OCI-LY1 (cell line): ENCODE results near the gene FYN.
"Not testable (repeated sequence)": the region's sequence is repeated elsewhere in the genome, so short reads cannot be mapped to it uniquely, and the experiment has no call there.

Experiments
- H2AFZ ChIP-seq: fragments of 200-600 bp; sonication (generic), shearing (Covaris generic); 2 replicates; pipeline ENCODE4 v1.6.0; 2014; ENCODE audit warnings: antibody characterized with exemption, mild to moderate bottlenecking, low read length
- H3F3A ChIP-seq: fragments of 200-600 bp; sonication (generic), shearing (Covaris generic); 2 replicates; pipeline ENCODE4 v1.6.0; 2014; ENCODE audit warnings: mild to moderate bottlenecking, antibody characterized with exemption, low read length, moderate library complexity; ENCODE audit not compliant: insufficient read depth
- H3K27ac ChIP-seq: fragments of 200-600 bp; sonication (generic); 2 replicates; pipeline ENCODE4 v1.5.1; 2014; ENCODE audit warnings: low read length, mixed run types, mild to moderate bottlenecking, low read depth; ENCODE audit not compliant: poor library complexity, severe bottlenecking
- H3K27me3 ChIP-seq: fragments of 200-600 bp; sonication (generic); 2 replicates; pipeline ENCODE4 v1.6.0; 2014; ENCODE audit warnings: antibody characterized with exemption, mild to moderate bottlenecking, low read length, moderate library complexity; ENCODE audit not compliant: insufficient read depth
- H3K36me3 ChIP-seq: fragments of 200-600 bp; sonication (generic); 2 replicates; pipeline ENCODE4 v1.6.1; 2014; ENCODE audit warnings: mild to moderate bottlenecking, antibody characterized with exemption, low read length, moderate library complexity, mixed read lengths; ENCODE audit not compliant: insufficient read depth
- H3K4me1 ChIP-seq: fragments of 200-600 bp; sonication (generic); 2 replicates; pipeline ENCODE4 v1.5.1; 2014; ENCODE audit warnings: mild to moderate bottlenecking, low read length, moderate library complexity; ENCODE audit not compliant: insufficient read depth, severe bottlenecking
- H3K4me2 ChIP-seq: fragments of 200-600 bp; sonication (generic), shearing (Covaris generic); 2 replicates; pipeline ENCODE4 v1.6.1; 2014; ENCODE audit warnings: low read length
- H3K4me3 ChIP-seq: fragments of 200-600 bp; sonication (generic); 2 replicates; pipeline ENCODE4 v1.5.1; 2014; ENCODE audit warnings: low read length, low read depth, mild to moderate bottlenecking, mixed read lengths; ENCODE audit not compliant: poor library complexity, severe bottlenecking
- H3K79me2 ChIP-seq: fragments of 200-600 bp; shearing (Covaris generic); 2 replicates; pipeline ENCODE4 v1.6.1; 2016; ENCODE audit warnings: mixed run types, low read length, mixed read lengths; ENCODE audit not compliant: insufficient read depth
- H3K9ac ChIP-seq: fragments of 200-600 bp; sonication (generic), shearing (Covaris generic); 2 replicates; pipeline ENCODE4 v1.6.1; 2014; ENCODE audit warnings: mild to moderate bottlenecking, low read length, mixed read lengths
- H3K9me2 ChIP-seq: fragments of 200-600 bp; sonication (generic), shearing (Covaris generic); 2 replicates; pipeline ENCODE4 v1.6.1; 2014; ENCODE audit warnings: low read depth, mild to moderate bottlenecking, low read length, mixed read lengths
- H3K9me3 ChIP-seq: fragments of 200-600 bp; shearing (Covaris generic); 2 replicates; pipeline ENCODE4 v1.6.1; 2014; ENCODE audit warnings: low read length, mixed read lengths
- H4K20me1 ChIP-seq: fragments of 200-600 bp; sonication (generic), shearing (Covaris generic); 2 replicates; pipeline ENCODE4 v1.6.0; 2016; ENCODE audit warnings: mild to moderate bottlenecking, low read length; ENCODE audit not compliant: insufficient read depth
- EZH2 ChIP-seq: fragments of 200-600 bp; sonication (generic), shearing (Covaris generic); IDR thresholded peaks from 2 replicates; pipeline ENCODE4 v1.8.0; 2017; ENCODE audit warnings: borderline replicate concordance, mixed run types, mild to moderate bottlenecking, antibody characterized with exemption, low read length, moderate library complexity, mixed read lengths
- TF ChIP-seq, protein P1 (sequence below): fragments of 200-600 bp; sonication (generic), shearing (Covaris generic); IDR thresholded peaks from 2 replicates; pipeline ENCODE4 v1.5.1; 2017; ENCODE audit warnings: mild to moderate bottlenecking, antibody characterized with exemption, low read length, moderate library complexity, mixed read lengths

FYN gene

DNA sequence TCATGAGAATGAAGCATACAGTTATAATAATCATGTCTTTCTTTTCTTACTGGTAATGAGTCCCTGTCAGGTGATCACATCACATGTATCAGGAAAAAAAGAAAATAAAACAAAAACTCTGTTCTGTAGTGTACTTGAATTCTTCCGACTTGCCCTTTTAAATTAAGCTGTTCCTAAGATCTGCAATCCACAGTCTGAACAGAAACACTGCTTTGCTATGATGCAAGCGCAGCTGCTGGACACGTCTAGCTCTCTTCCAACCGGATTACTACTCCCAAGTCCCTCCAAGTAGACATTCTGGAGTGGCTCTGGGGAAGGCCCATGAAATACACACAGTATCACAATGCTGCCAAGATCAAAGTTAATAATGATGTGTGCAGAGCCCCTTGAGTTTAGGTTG, 83.7 kb downstream of the FYN start:
- H3K9me3 ChIP-seq, result no peaks in the 10 kb centered on the region
- no peaks in the 10 kb centered on the region for H3K79me2 ChIP-seq
- H4K20me1 ChIP-seq, result no peaks in the 10 kb centered on the region
- H3K27me3 ChIP-seq, result no peaks in the 10 kb centered on the region
- H3K9me2 ChIP-seq, result no peaks in the 10 kb centered on the region
- no peak overlapping the region for H3K4me3 ChIP-seq
- no peak overlapping the region for H3K9ac ChIP-seq
- H3K36me3 ChIP-seq, result no peaks in the 10 kb centered on the region
- H3K4me1 ChIP-seq, result no peaks in the 10 kb centered on the region
- H2AFZ ChIP-seq, result no peak overlapping the region
- no peak overlapping the region for H3K4me2 ChIP-seq
- TF ChIP-seq, protein P1, sequence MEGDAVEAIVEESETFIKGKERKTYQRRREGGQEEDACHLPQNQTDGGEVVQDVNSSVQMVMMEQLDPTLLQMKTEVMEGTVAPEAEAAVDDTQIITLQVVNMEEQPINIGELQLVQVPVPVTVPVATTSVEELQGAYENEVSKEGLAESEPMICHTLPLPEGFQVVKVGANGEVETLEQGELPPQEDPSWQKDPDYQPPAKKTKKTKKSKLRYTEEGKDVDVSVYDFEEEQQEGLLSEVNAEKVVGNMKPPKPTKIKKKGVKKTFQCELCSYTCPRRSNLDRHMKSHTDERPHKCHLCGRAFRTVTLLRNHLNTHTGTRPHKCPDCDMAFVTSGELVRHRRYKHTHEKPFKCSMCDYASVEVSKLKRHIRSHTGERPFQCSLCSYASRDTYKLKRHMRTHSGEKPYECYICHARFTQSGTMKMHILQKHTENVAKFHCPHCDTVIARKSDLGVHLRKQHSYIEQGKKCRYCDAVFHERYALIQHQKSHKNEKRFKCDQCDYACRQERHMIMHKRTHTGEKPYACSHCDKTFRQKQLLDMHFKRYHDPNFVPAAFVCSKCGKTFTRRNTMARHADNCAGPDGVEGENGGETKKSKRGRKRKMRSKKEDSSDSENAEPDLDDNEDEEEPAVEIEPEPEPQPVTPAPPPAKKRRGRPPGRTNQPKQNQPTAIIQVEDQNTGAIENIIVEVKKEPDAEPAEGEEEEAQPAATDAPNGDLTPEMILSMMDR, result no peak
- TF ChIP-seq EZH2, result no peak
- H3K27ac ChIP-seq, result no peak overlapping the region
- no peaks in the 10 kb centered on the region for H3F3A ChIP-seq

DNA sequence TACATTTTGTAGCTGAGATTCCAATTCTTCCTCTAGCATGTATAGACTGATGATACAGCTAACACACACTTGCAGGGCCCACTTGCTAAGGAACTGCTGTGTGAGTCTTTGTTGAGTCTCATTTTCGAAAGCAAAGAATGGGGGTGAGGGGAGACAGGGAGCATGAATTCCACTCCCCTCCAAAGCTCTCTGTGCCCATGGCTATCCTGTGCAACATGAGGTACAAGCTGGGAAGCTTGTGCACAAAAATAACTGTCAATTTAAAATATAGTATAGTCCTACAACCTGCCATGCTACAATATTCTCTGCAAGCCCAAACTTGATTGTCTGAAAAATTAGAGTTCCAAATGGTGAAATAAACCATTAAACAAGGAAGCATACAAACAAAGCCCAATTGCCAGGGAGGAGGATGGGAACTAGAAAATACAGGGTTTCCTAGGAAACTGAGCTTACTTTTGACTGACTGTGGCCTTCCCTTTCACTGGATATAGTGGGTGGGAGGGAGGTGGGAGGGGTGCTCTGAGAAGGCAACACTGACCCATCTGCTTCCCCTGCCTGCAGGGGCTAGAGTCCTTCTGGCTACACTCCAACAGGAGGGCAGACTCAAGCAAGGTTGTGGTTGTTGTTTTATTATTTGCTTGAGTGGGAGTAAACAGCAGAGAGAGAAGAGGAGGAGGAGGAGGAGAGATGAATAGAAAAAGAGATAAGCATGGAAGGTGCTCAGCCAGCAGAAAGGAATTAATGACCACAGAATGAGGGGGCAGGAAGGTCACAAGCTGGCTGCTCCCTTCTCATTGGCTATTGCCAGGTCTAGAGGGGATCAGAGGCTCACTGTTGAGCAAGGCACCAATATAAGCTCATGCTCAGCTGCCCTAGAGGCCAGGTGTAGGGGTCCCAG, 84.6 kb downstream of the FYN start:
- H3K9me2 ChIP-seq, result no peaks in the 10 kb centered on the region
- H2AFZ ChIP-seq, result no peak overlapping the region
- H3K4me2 ChIP-seq, result no peak overlapping the region
- H3K4me1 ChIP-seq, result no peaks in the 10 kb centered on the region
- no peak for TF ChIP-seq EZH2
- TF ChIP-seq, protein P1, result no peak
- H3K9ac ChIP-seq, result no peak overlapping the region
- H3K79me2 ChIP-seq, result no peaks in the 10 kb centered on the region
- H3K27ac ChIP-seq, result no peak overlapping the region
- H3K27me3 ChIP-seq, result no peaks in the 10 kb centered on the region
- no peaks in the 10 kb centered on the region for H3F3A ChIP-seq
- H3K36me3 ChIP-seq, result no peaks in the 10 kb centered on the region
- no peak overlapping the region for H3K4me3 ChIP-seq
- H4K20me1 ChIP-seq, result no peaks in the 10 kb centered on the region
- H3K9me3 ChIP-seq, result no peaks in the 10 kb centered on the region

DNA sequence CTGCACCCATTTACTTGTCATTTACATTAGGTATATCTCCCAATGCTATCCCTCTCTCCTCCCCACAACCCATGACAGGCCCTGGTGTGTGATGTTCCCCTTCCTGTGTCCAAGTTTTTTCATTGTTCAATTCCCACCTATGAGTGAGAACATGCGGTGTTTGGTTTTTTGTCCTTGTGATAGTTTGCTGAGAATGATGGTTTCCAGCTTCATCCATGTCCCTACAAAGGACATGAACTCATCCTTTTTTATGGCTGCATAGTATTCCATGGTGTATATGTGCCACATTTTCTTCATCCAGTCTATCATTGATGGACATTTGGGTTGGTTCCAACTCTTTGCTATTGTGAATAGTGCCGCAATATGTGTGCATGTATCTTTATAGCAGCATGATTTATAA, 87.1 kb downstream of the FYN start:
- H3K79me2 ChIP-seq, H3K27ac ChIP-seq: not testable (repeated sequence)

DNA sequence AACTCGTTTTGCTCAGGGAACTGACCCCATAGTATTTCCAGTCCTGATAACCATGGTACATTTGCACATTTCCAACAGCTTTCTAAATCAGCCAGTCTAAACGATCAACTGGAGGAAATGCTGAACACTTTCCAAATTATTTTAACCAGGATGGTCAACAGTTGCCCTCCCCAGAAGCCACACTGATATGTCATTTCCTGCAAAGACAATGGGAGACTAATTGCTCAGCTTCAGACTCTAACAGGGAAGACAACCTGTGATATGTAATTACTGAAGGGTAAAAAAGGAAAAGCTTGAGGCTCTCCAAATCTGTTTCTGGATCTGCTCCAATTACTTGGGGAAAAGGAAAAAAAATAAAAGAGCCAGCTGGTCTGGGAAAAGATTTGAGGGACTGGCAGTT, 88.8 kb downstream of the FYN start:
- Histone ChIP-seq H3K36me3 (no peaks in the 10 kb centered on the region), H3K79me2 (no peaks in the 10 kb centered on the region), H3K9ac (no peak overlapping the region), H3K9me2 (no peaks in the 10 kb centered on the region), H3K4me1 (no peaks in the 10 kb centered on the region), H3K9me3 (no peaks in the 10 kb centered on the region), H4K20me1 (no peaks in the 10 kb centered on the region), H3F3A (no peaks in the 10 kb centered on the region), H2AFZ (no peak overlapping the region), H3K27ac (no peak overlapping the region), H3K4me3 (no peak overlapping the region), H3K4me2 (no peak overlapping the region), H3K27me3 (no peaks in the 10 kb centered on the region)
- TF ChIP-seq, protein P1, result no peak
- no peak for TF ChIP-seq EZH2

More for the DNA sequence above, 87.1 kb downstream of the FYN start:
- H3K4me1 ChIP-seq, H3K9me2 ChIP-seq, H3K27me3 ChIP-seq, H3K9me3 ChIP-seq, H4K20me1 ChIP-seq, H2AFZ ChIP-seq, H3K36me3 ChIP-seq, H3K9ac ChIP-seq, H3K4me2 ChIP-seq, H3F3A ChIP-seq, H3K4me3 ChIP-seq: not testable (repeated sequence)
